ENCODE measurements around the gene ACYP2.
"Not testable (repeated sequence)": the region's sequence is repeated elsewhere in the genome, so short reads cannot be mapped to it uniquely, and the experiment has no call there.

ACYP2 gene

DNA sequence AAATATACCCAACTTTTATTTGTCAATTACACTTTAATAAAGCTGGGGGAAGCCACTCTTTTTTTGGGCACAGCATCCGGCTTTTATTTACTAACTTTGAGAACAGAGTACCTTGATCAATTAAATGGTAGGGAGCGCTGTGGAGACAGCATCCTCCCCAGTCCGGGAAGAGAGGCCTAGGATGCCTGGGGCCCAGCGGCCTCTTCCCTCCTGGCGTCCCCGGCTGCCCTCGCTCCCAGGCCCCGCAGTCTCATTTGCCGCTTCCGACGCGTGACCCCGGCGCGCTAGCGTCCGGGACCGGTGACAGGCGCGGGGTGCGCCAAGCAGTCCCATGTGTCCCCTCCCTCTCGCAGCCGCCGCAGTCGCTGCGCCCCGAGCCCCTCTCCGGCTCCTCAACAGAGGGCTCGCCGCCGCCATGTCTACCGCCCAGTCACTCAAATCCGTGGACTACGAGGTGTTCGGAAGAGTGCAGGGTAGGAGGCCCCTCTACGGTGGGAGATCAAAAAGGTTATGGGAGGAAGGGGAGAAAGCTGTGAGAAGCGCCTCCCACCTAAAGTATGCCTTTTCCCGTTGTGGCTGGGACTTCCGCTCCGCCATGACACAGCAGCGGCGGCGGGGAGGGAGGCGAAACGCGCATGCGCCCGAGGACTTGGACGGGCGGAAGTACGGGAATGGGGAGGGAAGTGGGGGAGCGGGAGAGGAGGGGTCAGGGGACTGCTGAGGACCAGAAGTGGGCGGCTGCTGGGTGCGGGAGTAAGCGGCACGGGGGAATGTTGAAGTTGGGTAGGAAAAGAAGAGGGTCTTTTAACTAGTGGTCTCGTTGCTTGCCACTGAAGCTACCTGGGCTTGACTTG, at the start of gene ACYP2:
TSS of gene ACYP2 (plus strand) at position 332 of the 854 bp plus-strand sequence.
- peak; percentile 93 for DNase-seq (ENCODE audit: low spot score)

GRCh38 chr2:54065891-54066290, 49.5 kb upstream of the ACYP2 start:
- no peak for DNase-seq (ENCODE audit: low spot score)

GRCh38 chr2:54067851-54068375, 47.5 kb upstream of the ACYP2 start:
- no peak for DNase-seq (ENCODE audit: low spot score)

DNA sequence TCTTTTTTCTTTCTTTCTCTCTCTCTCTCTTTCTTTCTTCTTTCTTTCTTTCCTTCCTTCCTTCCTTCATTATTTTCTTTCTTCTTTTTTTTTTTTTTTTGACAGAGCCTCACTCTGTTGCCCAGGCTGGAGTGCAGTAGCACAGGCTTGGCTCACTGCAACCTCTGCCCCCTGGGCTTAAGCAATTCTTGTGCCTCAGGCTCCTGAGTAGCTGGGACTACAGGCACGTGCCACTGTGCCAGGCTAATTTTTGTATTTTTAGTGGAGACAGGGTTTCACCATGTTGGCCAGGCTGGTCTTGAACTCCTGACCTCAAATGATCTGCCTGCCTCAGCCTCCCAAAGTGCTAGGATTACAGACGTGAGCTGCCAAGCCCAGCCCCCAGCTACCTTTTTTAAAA, 42.9 kb upstream of the ACYP2 start:
- not testable (repeated sequence) for DNase-seq (ENCODE audit: low spot score)

- DNase-seq (ENCODE audit: low spot score): no peak
These were observed 41.6 kb upstream of the ACYP2 start for GRCh38 chr2:54073796-54074195.

DNA sequence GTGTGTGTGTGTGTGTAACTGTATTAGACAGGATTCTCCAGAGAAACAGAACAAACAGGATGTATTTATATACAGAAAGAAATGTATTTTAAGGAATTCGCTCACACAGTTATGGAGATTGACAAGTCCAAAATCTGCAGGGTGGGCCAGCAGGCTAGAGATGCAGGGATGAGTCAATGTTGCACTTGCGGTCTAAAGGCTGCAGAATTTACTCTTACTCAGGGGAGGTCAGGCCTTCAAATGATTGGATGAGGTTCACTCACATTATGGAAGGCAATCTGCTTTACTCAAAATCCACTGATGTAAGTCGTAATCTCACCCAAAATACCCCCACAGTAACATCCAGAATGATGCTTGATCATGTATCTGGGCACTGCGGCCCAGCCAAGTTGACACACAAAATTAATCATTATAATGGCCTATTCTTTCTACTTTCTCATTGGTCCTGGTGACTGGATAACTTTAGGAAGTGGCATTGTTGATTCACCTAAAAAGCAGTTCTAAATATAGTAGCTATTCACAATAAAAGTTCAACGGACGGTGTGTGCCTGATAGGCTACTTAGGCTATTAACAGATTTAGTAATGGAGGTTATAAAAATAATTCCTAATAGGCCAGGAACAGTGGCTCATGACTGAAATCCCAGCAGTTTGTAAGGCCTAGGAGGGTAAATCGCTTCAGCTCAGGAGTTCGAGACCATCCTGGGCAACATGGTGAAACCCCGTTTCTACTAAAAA, 40.6 kb upstream of the ACYP2 start:
- DNase-seq (ENCODE audit: low spot score): no peak

- no peak for DNase-seq (ENCODE audit: low spot score)
These were observed 38.8 kb upstream of the ACYP2 start for GRCh38 chr2:54076586-54076985.

- DNase-seq (ENCODE audit: low spot score): no peak
These were observed 38.1 kb upstream of the ACYP2 start for GRCh38 chr2:54077088-54077900.

GRCh38 chr2:54079331-54079730, 36.1 kb upstream of the ACYP2 start:
- DNase-seq (ENCODE audit: low spot score): no peak

DNA sequence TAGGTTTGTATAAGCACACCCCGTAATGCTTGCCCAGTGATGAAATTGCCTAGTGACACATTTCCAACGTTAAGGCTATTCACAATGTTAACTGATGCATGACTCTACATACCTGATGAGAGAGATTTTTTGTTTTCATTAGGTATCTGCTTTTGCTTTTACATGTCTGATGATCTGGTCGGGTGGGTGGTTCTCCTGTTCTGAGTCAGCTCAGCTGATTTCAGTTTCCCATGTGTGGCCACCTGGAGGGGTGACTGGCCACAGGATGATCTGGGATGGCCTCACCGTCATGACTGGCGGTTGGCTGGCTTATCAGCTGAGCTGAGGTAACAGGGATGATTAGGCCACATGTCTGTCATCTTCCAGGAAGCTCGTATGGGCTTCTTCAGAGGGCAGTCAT, 33.8 kb upstream of the ACYP2 start:
- no peak for DNase-seq (ENCODE audit: low spot score)

DNA sequence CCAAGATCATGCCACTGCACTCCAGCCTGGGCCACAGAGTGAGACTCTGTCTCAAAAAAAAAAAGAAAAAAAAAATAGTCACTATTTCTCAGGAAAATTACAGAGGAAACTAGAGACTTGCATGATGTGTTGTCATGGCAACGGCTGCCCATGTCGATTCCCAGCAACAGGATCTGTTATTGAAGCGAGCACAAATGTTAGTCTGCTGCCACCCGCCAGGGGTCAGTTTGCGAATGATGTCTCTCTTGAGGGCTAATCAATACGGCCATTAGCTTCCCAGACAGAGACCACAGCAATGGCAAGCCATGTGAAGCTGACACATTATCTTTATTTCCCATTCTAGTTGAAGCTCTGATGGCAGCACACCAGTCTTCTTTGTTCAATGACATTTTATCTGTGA, 32.4 kb upstream of the ACYP2 start:
- no peak for DNase-seq (ENCODE audit: low spot score)

- no peak for DNase-seq (ENCODE audit: low spot score)
These were observed 32.0 kb upstream of the ACYP2 start for GRCh38 chr2:54083445-54083844.

- DNase-seq (ENCODE audit: low spot score): no peak
These were observed 30.8 kb upstream of the ACYP2 start for GRCh38 chr2:54084600-54084999.

DNA sequence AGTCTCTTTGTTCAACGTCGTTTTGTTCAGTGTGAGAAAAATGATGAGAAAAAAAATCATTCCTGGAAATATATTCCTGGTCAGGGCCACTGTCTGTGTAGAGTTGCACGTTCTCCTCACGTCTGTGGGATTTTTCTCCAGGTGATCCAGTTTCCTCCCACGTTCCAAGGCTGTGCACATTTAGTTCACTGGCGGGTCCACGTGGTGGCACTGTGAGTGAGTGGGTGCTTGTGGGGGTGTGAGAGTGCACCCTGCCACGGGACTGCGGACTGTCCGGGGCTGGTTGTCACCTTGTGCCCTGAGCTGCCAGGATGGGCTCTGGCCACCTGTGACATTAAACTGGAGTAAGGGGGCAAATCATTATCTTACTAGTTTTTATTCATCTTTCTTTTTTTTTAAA, 30.3 kb upstream of the ACYP2 start:
- no peak for DNase-seq (ENCODE audit: low spot score)

- no peak for DNase-seq (ENCODE audit: low spot score)
These were observed 29.3 kb upstream of the ACYP2 start for GRCh38 chr2:54086157-54086556.

DNA sequence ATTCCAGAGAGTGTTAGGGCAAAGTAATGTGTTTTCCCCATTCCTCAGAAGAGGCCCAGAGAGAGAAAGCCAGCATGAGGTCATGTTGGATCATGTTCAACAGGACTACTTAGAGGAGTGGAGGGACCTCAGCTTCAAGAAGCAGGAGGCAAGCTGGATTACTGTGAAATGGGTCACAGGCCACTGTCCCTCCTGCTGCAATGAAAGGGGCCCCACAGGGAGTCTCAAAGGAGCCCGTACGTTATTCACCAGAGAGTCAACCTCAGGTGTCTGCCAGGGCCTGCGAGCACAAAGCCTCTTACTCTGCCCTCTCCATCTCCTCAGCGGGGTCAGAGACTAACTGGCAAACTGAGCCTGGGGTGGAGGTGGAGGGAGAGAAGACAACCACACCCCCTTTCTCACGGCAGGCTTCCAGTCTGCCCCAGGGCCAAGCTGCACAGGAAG, 27.2 kb upstream of the ACYP2 start:
- DNase-seq (ENCODE audit: low spot score): no peak

DNA sequence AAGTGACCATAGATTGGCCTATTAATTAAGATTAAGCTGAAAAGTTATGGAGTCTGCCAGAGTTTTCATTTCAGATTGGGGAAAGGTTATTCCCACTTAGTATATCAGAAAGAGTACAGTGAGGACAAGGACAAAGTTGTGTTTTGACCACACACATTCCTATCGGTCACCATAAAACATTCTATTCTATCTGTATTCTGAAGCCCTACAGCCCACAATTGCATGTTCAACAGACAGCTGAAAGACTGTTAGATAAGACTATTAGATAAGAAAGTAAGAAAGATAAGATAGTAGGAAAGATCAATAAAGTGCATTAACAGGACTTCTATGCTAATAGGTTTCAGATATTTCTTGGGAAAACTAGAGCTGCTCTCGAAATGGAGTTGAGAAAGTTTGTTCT, 26.7 kb upstream of the ACYP2 start:
- no peak for DNase-seq (ENCODE audit: low spot score)

GRCh38 chr2:54090521-54091117, 24.8 kb upstream of the ACYP2 start:
- no peak for DNase-seq (ENCODE audit: low spot score)

DNA sequence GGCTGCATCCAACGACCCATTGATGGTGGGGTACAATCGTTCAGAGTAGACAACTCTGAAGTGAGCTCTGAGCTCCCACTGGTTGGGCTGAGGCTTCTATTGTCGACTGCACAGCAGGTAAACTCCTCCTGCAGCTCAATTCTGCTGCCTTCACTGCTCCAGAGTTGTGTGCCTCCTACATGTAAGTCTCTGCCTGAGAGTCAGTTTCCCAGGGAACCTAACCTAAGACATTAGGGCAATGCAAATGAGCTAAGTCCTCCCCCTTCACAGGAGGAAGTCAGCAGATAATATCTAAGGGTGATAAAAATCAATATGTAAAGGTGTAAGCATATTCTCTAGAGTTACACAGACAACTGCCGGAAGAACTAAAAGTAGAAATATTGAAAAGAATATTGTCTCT, 22.5 kb upstream of the ACYP2 start:
- DNase-seq (ENCODE audit: low spot score): no peak

DNA sequence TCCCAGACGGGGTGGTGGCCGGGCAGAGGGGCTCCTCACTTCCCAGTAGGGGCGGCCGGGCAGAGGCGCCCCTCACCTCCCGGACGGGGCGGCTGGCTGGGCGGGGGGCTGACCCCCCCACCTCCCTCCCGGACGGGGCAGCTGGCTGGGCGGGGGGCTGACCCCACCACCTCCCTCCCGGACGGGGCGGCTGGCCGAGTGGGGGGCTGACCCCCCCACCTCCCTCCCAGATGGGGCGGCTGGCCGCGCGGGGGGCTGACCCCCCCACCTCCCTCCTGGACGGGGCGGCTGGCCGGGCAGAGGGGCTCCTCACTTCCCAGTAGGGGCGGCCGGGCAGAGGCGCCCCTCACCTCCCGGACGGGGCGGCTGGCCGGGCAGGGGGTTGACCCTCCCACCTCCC, 20.0 kb upstream of the ACYP2 start:
- not testable (repeated sequence) for DNase-seq (ENCODE audit: low spot score)

DNA sequence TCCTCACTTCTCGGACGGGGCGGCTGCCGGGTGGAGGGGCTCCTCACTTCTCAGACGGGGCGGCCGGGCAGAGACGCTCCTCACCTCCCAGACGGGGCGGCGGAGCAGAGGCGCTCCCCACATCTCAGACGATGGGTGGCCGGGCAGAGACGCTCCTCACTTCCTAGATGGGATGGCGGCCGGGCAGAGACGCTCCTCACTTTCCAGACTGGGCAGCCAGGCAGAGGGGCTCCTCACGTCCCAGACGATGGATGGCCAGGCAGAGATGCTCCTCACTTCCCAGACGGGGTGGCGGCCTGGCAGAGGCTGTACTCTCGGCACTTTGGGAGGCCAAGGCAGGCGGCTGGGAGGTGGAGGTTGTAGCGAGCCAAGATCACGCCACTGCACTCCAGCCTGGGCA, 19.3 kb upstream of the ACYP2 start:
- DNase-seq (ENCODE audit: low spot score): not testable (repeated sequence)

GRCh38 chr2:54097124-54097523, 18.3 kb upstream of the ACYP2 start:
- DNase-seq (ENCODE audit: low spot score): no peak
